A549 (cell line): ENCODE results near the gene PAXX. TPM values are rescaled to one million over a fixed set of nuclear protein-coding genes. Genes with fewer than 3 reads are reported as not detected.

Experiments used
- ATAC-seq, 2 experiments: fragments of 200-7000 bp in 1 of 2; fragments of >200 bp in 1 of 2; cut with Nextera tagmentation in 1 of 2; cut with Tn5 transposase in 1 of 2; 3 replicates each; pipeline versions ENCODE4 v1.8.0 to v1.9.1; 2018 to 2020; ENCODE audit warnings: mild to moderate bottlenecking in 1 of 2, moderate library complexity in 1 of 2
- CTCF ChIA-PET: fragments of 300-600 bp; sonication (Branson Sonifier 250); formaldehyde crosslinking; extraction: SDS; loops from one replicate; lab custom pipeline; 2021; ENCODE audit warnings: antibody characterized with exemption, inconsistent platforms; lab: Yijun Ruan, JAX
- POLR2A ChIA-PET: fragments of 350-600 bp; formaldehyde crosslinking; extraction: SDS; loops from one replicate; lab custom pipeline; 2021; ENCODE audit warnings: antibody characterized with exemption, inconsistent platforms; lab: Yijun Ruan, JAX
- DNase-seq, 2 experiments: peaks; one replicate each; pipeline versions ENCODE4 v3.0.0 to v3.0.0-alpha.2; 2011 to 2016; ENCODE audit warnings: low read depth in 1 of 2, low spot score in 1 of 2
- FAIRE-seq: peaks from 2 replicates; lab custom pipeline; 2011; peaks lifted over from hg19 to GRCh38; lab: Jason Lieb, UNC
- H3K27ac ChIP-seq, 2 experiments: fragments of >200 bp; sonication (Bioruptor Twin); formaldehyde crosslinking; 3 replicates each; pipeline ENCODE4 v1.5.1; 2016 to 2017
- H3K4me1 ChIP-seq: fragments of >200 bp; sonication (Bioruptor Twin); formaldehyde crosslinking; 3 replicates; pipeline ENCODE4 v1.6.1; 2016
- H3K4me2 ChIP-seq: fragments of >200 bp; sonication (Bioruptor Twin); formaldehyde crosslinking; 3 replicates; pipeline ENCODE4 v1.6.1; 2016
- H3K4me3 ChIP-seq: fragments of >200 bp; sonication (Bioruptor Twin); formaldehyde crosslinking; 3 replicates; pipeline ENCODE4 v1.5.1; 2016
- H3K9me3 ChIP-seq: fragments of >200 bp; sonication (Bioruptor Twin); formaldehyde crosslinking; 3 replicates; pipeline ENCODE4 v1.6.1; 2016
- CBX2 ChIP-seq: fragments of 200-600 bp; sonication (generic); IDR thresholded peaks from 2 replicates; pipeline ENCODE4 v1.6.1; 2016; ENCODE audit warnings: low read depth, mild to moderate bottlenecking, borderline replicate concordance
- CHD4 ChIP-seq: fragments of 200-600 bp; sonication (generic); IDR thresholded peaks from 2 replicates; pipeline ENCODE4 v1.6.1; 2016; ENCODE audit warnings: antibody characterized with exemption, mild to moderate bottlenecking, borderline replicate concordance
- CTCF ChIP-seq: fragments of >200 bp; sonication (Bioruptor Twin); formaldehyde crosslinking; IDR thresholded peaks from 3 replicates; pipeline ENCODE4 v1.5.1; 2016
- EHMT2 ChIP-seq: fragments of 200-600 bp; sonication (generic); IDR thresholded peaks from 2 replicates; pipeline ENCODE4 v1.6.1; 2016; ENCODE audit warnings: antibody characterized with exemption, low read depth, mild to moderate bottlenecking, moderate library complexity
- EP300 ChIP-seq, 2 experiments: fragments of >200 bp; sonication (Bioruptor Twin); formaldehyde crosslinking; IDR thresholded peaks; 2 replicates in 1 of 2; 3 replicates in 1 of 2; pipeline ENCODE4 v1.6.1; 2016 to 2017
- HOXB13 ChIP-seq: fragments of 250-450 bp; sonication (Bioruptor Pico); IDR thresholded peaks from 2 replicates; pipeline ENCODE4 v1.5.0; 2020; ENCODE audit warnings: low read depth, mild to moderate bottlenecking, moderate library complexity
- JUN ChIP-seq, 2 experiments: fragments of >200 bp; sonication (Bioruptor Twin); formaldehyde crosslinking; IDR thresholded peaks; 2 replicates in 1 of 2; 3 replicates in 1 of 2; pipeline ENCODE4 v1.6.1; 2016 to 2017
- KDM5A ChIP-seq: fragments of 200-600 bp; sonication (generic); IDR thresholded peaks from 2 replicates; pipeline ENCODE4 v1.6.1; 2016; ENCODE audit warnings: antibody characterized with exemption, mild to moderate bottlenecking
- MAZ ChIP-seq: fragments of 150-350 bp; IDR thresholded peaks from 2 replicates; pipeline ENCODE4 v1.6.1; 2014; ENCODE audit warnings: antibody characterized with exemption, low read depth, low read length, borderline replicate concordance
- NFE2L2 ChIP-seq: fragments of 150-350 bp; conservative IDR thresholded peaks from 2 replicates; pipeline ENCODE4 v1.6.1; 2014; ENCODE audit warnings: low read length
- PHF8 ChIP-seq: fragments of 200-600 bp; sonication (generic); IDR thresholded peaks from 2 replicates; pipeline ENCODE4 v1.6.1; 2016; ENCODE audit warnings: low read depth, mild to moderate bottlenecking, antibody characterized with exemption, moderate library complexity, borderline replicate concordance
- RAD21 ChIP-seq, 2 experiments: fragments of >200 bp in 1 of 2; sonication (Bioruptor Twin) in 1 of 2; formaldehyde crosslinking in 1 of 2; IDR thresholded peaks in 1 of 2; conservative IDR thresholded peaks in 1 of 2; 2 replicates in 1 of 2; 3 replicates in 1 of 2; pipeline ENCODE4 v1.6.1; 2012 to 2018; ENCODE audit warnings: inconsistent platforms in 1 of 2
- RFX5 ChIP-seq: fragments of 450-650 bp; IDR thresholded peaks from 2 replicates; pipeline ENCODE4 v1.7.1; 2014; ENCODE audit warnings: antibody characterized with exemption, mild to moderate bottlenecking, moderate library complexity
- RNF2 ChIP-seq: fragments of 200-600 bp; sonication (generic); IDR thresholded peaks from 2 replicates; pipeline ENCODE4 v1.6.1; 2016; ENCODE audit warnings: low read depth, mild to moderate bottlenecking, antibody characterized with exemption, moderate library complexity, borderline replicate concordance
- SMC3 ChIP-seq: fragments of >200 bp; sonication (Bioruptor Twin); formaldehyde crosslinking; IDR thresholded peaks from 3 replicates; pipeline ENCODE4 v1.6.1; 2018; ENCODE audit warnings: inconsistent platforms
- TFCP2L1 ChIP-seq: fragments of 250-450 bp; sonication (Bioruptor Pico); IDR thresholded peaks from 2 replicates; pipeline ENCODE4 v1.5.0; 2021; ENCODE audit warnings: mild to moderate bottlenecking
- TP53 ChIP-seq: fragments of 250-450 bp; sonication (Bioruptor Pico); IDR thresholded peaks from 2 replicates; pipeline ENCODE4 v1.5.0; 2021; ENCODE audit warnings: mild to moderate bottlenecking, moderate library complexity
- USF2 ChIP-seq: fragments of 450-650 bp; IDR thresholded peaks from 2 replicates; pipeline ENCODE4 v1.6.1; 2014; ENCODE audit warnings: antibody characterized with exemption
- WGBS: methylation state at CpG from one replicate; pipeline ENCODE4 v1.1.6; 2017; ENCODE audit errors: missing lambda C conversion rate; 5-methylcytosine and 5-hydroxymethylcytosine counted together
- polyA plus RNA-seq, 4 experiments: library from polyadenylated mRNA; depleted of rRNA in 3 of 4; stranded (reverse); fragments of >200 nt; fragmentation: RNase III in 1 of 4; extraction: RNeasy Plus Mini Kit Qiagen cat#74134 plus additional on column Dnase treatment in 1 of 4; gene quantifications; 2 replicates in 3 of 4; 3 replicates in 1 of 4; pipeline ENCODE4 v1.2.3, GENCODE V29; 2011 to 2017
- TF ChIP-seq, protein P1 (sequence below): IDR thresholded peaks from 2 replicates; pipeline ENCODE4 v1.6.1; 2012; ENCODE audit warnings: low read depth, borderline replicate concordance
- TF ChIP-seq, protein P2 (sequence below): IDR thresholded peaks from 2 replicates; pipeline ENCODE4 v1.6.1; 2012

The PAXX gene
- polyA plus RNA-seq, 2 of the 4 experiments (the other 2 are of a cell fraction), result 15.6 to 53.2 TPM

DNA sequence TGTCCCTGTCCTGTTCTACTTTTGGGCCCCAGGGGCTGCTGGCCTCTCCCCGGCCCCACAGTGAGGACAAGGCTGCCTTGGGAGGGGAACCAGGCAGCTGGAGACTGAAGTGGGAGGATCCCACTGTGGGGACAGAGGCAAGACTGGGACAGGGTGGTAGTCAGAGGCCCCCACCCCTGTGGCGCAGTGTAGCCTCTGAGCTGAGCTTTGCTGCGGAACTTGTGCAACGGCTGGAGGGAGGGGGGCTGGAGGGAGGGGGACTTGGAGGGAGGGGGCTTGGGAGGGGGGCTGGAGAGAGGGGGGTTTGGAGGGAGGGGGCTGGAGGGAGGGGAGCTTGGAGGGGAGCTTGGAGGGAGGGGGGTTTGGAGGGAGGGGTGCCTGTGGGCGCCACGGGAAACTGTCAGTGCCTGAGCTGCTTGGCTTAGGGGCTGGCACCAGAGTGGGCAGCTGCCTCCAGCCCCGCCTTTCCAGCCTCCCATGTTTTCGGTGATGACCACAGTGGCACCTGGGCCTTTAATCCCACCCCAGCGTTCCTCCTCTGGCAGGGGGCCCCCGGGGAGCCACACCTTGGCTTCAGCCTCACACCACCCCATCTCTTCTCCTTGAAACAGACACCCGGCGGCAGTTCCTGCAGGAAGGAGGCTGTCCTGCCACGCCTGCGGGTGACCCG is 42.0 kb downstream of the PAXX start:
- CTCF ChIA-PET, result interaction anchor here (0.5 to 20.4 kb wide), 47 partner anchors 10 to 320 kb away, joined by 3 to 282 read pairs (median 7); partner anchors contain the start of genes ABCA2, AJM1, C8G and CLIC3

GRCh38 chr9:137034709-137035506 is 42.7 kb downstream of the PAXX start:
- WGBS, result 23% methylated on average over 12 of the region's 24 CpGs
- Histone ChIP-seq H3K9me3 (no peaks in the 10 kb centered on the region), H3K4me1 (peaks cover 18% of the 10 kb centered on the region)
- peak; percentile 90 to 92 for DNase-seq
- ATAC-seq, result peak; percentile 76 to 94
- TF ChIP-seq CBX2, result no peak
- TF ChIP-seq JUN (IDR thresholded peaks at IDR 0.05), result peak in 1 of 2 experiments; percentile 28; a peak in 1 of 5 replicates
- no peak for TF ChIP-seq KDM5A
- TF ChIP-seq, protein P1, sequence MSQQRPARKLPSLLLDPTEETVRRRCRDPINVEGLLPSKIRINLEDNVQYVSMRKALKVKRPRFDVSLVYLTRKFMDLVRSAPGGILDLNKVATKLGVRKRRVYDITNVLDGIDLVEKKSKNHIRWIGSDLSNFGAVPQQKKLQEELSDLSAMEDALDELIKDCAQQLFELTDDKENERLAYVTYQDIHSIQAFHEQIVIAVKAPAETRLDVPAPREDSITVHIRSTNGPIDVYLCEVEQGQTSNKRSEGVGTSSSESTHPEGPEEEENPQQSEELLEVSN, result no peak
- peak; percentile 86 for TF ChIP-seq CTCF
- no peak for TF ChIP-seq TFCP2L1
- peak; percentile 82 to 92 for TF ChIP-seq RAD21 (conservative IDR thresholded peaks at IDR 0.05 in 1 of 2, IDR thresholded peaks at IDR 0.05 in 1 of 2)
- no peak for TF ChIP-seq RNF2
- no peak for TF ChIP-seq MAZ
- TF ChIP-seq, protein P2, sequence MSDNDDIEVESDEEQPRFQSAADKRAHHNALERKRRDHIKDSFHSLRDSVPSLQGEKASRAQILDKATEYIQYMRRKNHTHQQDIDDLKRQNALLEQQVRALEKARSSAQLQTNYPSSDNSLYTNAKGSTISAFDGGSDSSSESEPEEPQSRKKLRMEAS, result 0 out of 2 replicates have a peak, but pooled peaks have one; percentile 27
- TF ChIP-seq CHD4, result no peak
- TF ChIP-seq HOXB13 (CRISPR knock-in tag), result no peak
- TF ChIP-seq EHMT2, result no peak
- TF ChIP-seq RFX5, result no peak
- TF ChIP-seq TP53 (CRISPR knock-in tag), result no peak
- TF ChIP-seq SMC3, result peak; percentile 83
- TF ChIP-seq USF2, result no peak
- TF ChIP-seq, all 56 proteins: peak for 5
- CTCF ChIA-PET, result interaction anchor here (0.5 to 20.4 kb wide), 74 partner anchors 10 to 321 kb away, joined by 3 to 282 read pairs (median 5); partner anchors contain the start of genes ABCA2, AJM1, C8G and CLIC3
- POLR2A ChIA-PET, result interaction anchor here (0.6 to 1.7 kb wide), 7 partner anchors 39 to 206 kb away, joined by 3 to 5 read pairs (median 3); partner anchors contain the start of gene CLIC3
- Histone ChIP-seq H3K4me3 (no peak overlapping the region), H3K27ac (peak overlapping the region; percentile 34 to 67; a peak in 4 of 6 replicates), H3K4me2 (peak overlapping the region; percentile 77)
- FAIRE-seq, result peak; percentile 92

More for the DNA sequence above, 42.0 kb downstream of the PAXX start:
- FAIRE-seq (no peak), ATAC-seq (peak; percentile 9 to 30; a peak in 4 of 6 replicates), DNase-seq (no peak)
- 32% methylated on average over 9 of the region's 15 CpGs for WGBS
- Histone ChIP-seq H3K4me2 (peak overlapping the region; percentile 77), H3K9me3 (no peaks in the 10 kb centered on the region), H3K4me3 (no peak overlapping the region), H3K27ac (peak overlapping the region; percentile 34 to 67; a peak in 4 of 6 replicates), H3K4me1 (peaks cover 19% of the 10 kb centered on the region)
- POLR2A ChIA-PET, result interaction anchor here (0.6 to 1.7 kb wide), 4 partner anchors 38 to 186 kb away, joined by 3 to 5 read pairs (median 3); partner anchors contain the start of gene CLIC3
- TF ChIP-seq EP300 (IDR thresholded peaks at IDR 0.05), result no peak
- no peak for TF ChIP-seq PHF8
- TF ChIP-seq NFE2L2, result no peak
